IPS-20b (cell line): Measurements from ENCODE around the gene PDE6H.

Experiments used
- H3K27ac ChIP-seq: one replicate; pipeline ENCODE4 v1.5.1; 2013; ENCODE audit warnings: low read length
- H3K27me3 ChIP-seq: 2 replicates; pipeline ENCODE4 v1.6.1; 2013; ENCODE audit warnings: mild to moderate bottlenecking, low read length, inconsistent platforms; ENCODE audit not compliant: insufficient read depth
- H3K36me3 ChIP-seq: 2 replicates; pipeline ENCODE4 v1.6.1; 2013; ENCODE audit warnings: low read depth, mild to moderate bottlenecking, inconsistent platforms, low read length, moderate library complexity; ENCODE audit not compliant: insufficient read depth
- H3K4me1 ChIP-seq: 2 replicates; pipeline ENCODE4 v1.6.1; 2013; ENCODE audit warnings: mild to moderate bottlenecking, control low read depth, inconsistent platforms, low read length, moderate library complexity; ENCODE audit not compliant: insufficient read depth
- H3K4me3 ChIP-seq: 2 replicates; pipeline ENCODE4 v1.5.1; 2013; ENCODE audit warnings: mild to moderate bottlenecking, low read length, inconsistent platforms
- H3K9ac ChIP-seq: 2 replicates; pipeline ENCODE4 v1.6.1; 2013; ENCODE audit warnings: low read depth, mild to moderate bottlenecking, inconsistent platforms, low read length, moderate library complexity
- H3K9me3 ChIP-seq: 2 replicates; pipeline ENCODE4 v1.6.1; 2013; ENCODE audit warnings: mild to moderate bottlenecking, low read depth, low read length, inconsistent platforms; ENCODE audit not compliant: insufficient read depth

PDE6H gene

DNA sequence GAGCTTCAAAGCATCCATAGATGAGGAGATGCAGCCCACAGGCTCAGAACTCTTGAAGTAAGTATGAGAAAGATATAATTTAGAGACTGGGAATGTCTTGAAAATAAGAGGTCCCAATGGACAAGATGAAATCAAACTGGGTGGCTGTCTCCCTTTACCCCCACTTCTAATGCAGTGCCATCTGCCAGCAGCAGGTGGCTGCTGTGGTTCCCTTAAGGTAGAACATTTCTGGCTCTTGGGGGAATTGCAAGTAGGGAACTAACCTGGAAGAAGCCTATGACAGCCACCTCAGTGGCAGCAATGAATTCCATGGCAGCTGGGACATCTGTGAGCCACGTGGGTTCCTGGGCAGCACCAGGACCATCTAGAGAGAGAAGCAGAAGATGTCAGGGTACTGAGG, 35.2 kb upstream of the PDE6H start:
- Histone ChIP-seq H3K4me1 (no peaks in the 10 kb centered on the region), H3K27ac (no peak overlapping the region), H3K4me3 (no peak overlapping the region), H3K9me3 (no peaks in the 10 kb centered on the region), H3K27me3 (no peaks in the 10 kb centered on the region), H3K36me3 (no peaks in the 10 kb centered on the region), H3K9ac (no peak overlapping the region)

- no peak within 1 kb of the TSS for H3K27ac ChIP-seq
- H3K9me3 ChIP-seq: no peaks in the 10 kb centered on the region
- H3K4me3 ChIP-seq: no peak within 1 kb of the TSS
- no peaks in the 10 kb centered on the region for H3K27me3 ChIP-seq
- no peaks in the 10 kb centered on the region for H3K36me3 ChIP-seq
- no peaks in the 10 kb centered on the region for H3K4me1 ChIP-seq
- no peak within 1 kb of the TSS for H3K9ac ChIP-seq
Observed at GRCh38 chr12:14938301-14938700, 34.5 kb upstream of the PDE6H start, which contains the start of gene ERP27. ERP27 (minus strand) TSS chr12:14938537; CDS start chr12:14938508, 29 bp downstream.

DNA sequence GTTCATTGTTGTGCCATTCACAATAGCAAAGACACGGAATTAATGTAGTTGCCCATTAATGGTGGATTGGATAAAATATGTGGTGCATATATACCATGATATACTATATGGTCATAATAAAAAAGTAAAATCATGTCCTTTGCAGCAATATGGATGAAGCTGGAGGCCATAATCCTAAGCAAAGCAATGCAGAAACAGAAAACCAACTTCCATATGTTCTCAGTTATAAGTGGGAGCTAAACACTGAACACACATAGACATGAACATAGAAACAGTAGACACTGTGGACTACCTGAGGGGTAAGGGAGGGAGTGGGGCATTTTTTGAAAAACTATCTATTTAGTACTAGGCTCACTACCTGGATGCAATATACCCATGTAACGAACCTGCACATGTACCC, 31.5 kb upstream of the PDE6H start:
- no peak overlapping the region for H3K9ac ChIP-seq
- no peaks in the 10 kb centered on the region for H3K36me3 ChIP-seq
- H3K9me3 ChIP-seq: no peaks in the 10 kb centered on the region

GRCh38 chr12:14942196-14942931, 30.5 kb upstream of the PDE6H start:
- no peaks in the 10 kb centered on the region for H3K9me3 ChIP-seq
- no peak overlapping the region for H3K4me3 ChIP-seq
- no peaks in the 10 kb centered on the region for H3K27me3 ChIP-seq
- no peak overlapping the region for H3K27ac ChIP-seq
- no peak overlapping the region for H3K9ac ChIP-seq
- H3K36me3 ChIP-seq: no peaks in the 10 kb centered on the region
- no peaks in the 10 kb centered on the region for H3K4me1 ChIP-seq

More for the DNA sequence above, 31.5 kb upstream of the PDE6H start:
- H3K4me1 ChIP-seq: no peaks in the 10 kb centered on the region
- H3K27ac ChIP-seq: no peak overlapping the region
- no peak overlapping the region for H3K4me3 ChIP-seq
- no peaks in the 10 kb centered on the region for H3K27me3 ChIP-seq

DNA sequence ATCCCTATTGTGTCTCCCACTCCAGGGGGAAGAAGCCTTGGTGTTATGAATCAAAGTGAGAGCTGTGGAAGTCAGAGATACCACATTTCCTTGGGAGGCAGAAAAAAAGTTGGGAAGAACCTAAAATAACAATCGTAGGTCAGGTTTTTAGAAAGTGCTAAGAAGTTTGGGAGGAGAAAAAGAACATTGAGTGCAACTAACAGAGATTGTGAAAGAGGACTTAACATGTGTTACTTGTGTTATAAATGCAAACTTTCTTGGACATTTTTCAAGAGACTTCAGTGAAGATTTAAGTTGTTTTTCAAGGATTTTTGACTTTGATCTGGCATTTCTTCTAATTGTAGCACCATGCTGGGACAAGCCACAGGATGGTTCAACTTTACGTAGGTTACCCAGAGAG, 26.7 kb upstream of the PDE6H start:
- peaks cover 8% of the 10 kb centered on the region for H3K4me1 ChIP-seq
- H3K27me3 ChIP-seq: no peaks in the 10 kb centered on the region
- no peak overlapping the region for H3K9ac ChIP-seq
- no peaks in the 10 kb centered on the region for H3K36me3 ChIP-seq
- H3K27ac ChIP-seq: no peak overlapping the region
- no peak overlapping the region for H3K4me3 ChIP-seq
- no peaks in the 10 kb centered on the region for H3K9me3 ChIP-seq

DNA sequence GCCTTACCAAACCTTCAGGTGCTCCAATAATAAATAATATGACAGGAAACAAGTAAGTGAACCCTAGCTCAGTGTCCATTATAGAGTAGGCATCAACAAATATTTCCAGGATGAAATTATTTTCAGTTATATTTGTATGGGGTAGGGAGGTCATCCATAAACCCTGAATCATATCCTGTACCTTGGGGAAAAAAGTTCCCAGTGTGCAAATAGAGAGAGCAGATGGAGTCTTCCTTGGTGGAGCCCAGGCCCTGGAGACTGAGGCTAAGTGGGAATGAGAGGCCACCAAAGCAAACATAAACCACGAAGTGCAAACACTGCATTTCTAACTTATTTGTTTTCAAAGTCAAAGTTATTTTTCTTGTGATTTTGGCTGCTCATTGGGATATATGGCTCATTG, 26.0 kb upstream of the PDE6H start:
- H3K27me3 ChIP-seq: no peaks in the 10 kb centered on the region
- no peak overlapping the region for H3K4me3 ChIP-seq
- H3K9ac ChIP-seq: no peak overlapping the region
- no peak overlapping the region for H3K27ac ChIP-seq
- no peaks in the 10 kb centered on the region for H3K36me3 ChIP-seq
- H3K9me3 ChIP-seq: no peaks in the 10 kb centered on the region
- peaks cover 8% of the 10 kb centered on the region for H3K4me1 ChIP-seq

DNA sequence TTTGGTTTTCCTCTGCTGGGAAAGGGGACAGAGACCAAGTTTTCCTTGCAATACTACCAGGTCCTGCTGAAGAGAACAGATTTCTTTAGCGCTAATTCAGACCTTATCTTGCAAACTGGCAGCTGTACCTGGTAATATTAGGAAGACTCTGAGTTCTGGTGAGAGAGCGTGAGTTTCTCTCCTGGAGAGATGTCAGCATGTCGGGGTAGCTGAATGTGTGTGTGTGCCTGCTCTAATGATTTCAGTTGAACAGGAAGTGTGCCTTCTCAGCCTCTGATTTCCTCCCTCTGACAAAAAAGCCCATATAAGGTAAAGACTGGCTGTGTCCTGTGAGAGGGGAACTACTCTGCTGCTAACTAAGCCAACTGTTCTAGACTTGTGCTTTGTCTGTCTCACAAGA, 24.2 kb upstream of the PDE6H start:
- H3K4me1 ChIP-seq: peaks cover 8% of the 10 kb centered on the region
- H3K27me3 ChIP-seq: no peaks in the 10 kb centered on the region
- no peak overlapping the region for H3K4me3 ChIP-seq
- H3K9ac ChIP-seq: peak overlapping the region; percentile 56; the same call in 1 of the 2 replicates
- peak overlapping the region; percentile 63 for H3K27ac ChIP-seq
- H3K9me3 ChIP-seq: no peaks in the 10 kb centered on the region
- no peaks in the 10 kb centered on the region for H3K36me3 ChIP-seq

DNA sequence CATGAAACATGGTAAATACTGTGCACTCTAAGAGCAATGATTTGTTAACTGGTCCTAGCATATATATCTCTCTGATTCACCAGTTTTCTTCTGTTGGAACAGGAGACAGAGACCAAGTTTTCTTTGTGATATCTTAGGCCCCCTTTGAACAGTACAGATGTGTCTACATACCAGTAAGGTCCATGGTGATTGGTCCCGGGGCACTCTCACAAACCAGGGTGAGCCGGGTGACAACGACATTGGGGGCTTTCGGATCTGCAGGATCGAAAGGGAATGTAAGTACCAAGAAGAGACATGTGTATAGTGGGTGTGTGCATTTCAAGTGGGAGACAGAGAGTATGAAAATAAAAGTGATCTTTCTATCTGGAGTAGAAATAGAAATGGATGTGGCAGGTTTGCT, 23.2 kb upstream of the PDE6H start:
- Histone ChIP-seq H3K36me3 (no peaks in the 10 kb centered on the region), H3K27me3 (no peaks in the 10 kb centered on the region), H3K4me3 (no peak overlapping the region), H3K9ac (peak overlapping the region; percentile 56; the same call in 1 of the 2 replicates), H3K4me1 (peaks cover 8% of the 10 kb centered on the region), H3K9me3 (no peaks in the 10 kb centered on the region), H3K27ac (no peak overlapping the region)

- no peak overlapping the region for H3K27ac ChIP-seq
- no peak overlapping the region for H3K9ac ChIP-seq
- H3K4me1 ChIP-seq: peaks cover 8% of the 10 kb centered on the region
Observed at GRCh38 chr12:14950421-14950820, 22.4 kb upstream of the PDE6H start.

DNA sequence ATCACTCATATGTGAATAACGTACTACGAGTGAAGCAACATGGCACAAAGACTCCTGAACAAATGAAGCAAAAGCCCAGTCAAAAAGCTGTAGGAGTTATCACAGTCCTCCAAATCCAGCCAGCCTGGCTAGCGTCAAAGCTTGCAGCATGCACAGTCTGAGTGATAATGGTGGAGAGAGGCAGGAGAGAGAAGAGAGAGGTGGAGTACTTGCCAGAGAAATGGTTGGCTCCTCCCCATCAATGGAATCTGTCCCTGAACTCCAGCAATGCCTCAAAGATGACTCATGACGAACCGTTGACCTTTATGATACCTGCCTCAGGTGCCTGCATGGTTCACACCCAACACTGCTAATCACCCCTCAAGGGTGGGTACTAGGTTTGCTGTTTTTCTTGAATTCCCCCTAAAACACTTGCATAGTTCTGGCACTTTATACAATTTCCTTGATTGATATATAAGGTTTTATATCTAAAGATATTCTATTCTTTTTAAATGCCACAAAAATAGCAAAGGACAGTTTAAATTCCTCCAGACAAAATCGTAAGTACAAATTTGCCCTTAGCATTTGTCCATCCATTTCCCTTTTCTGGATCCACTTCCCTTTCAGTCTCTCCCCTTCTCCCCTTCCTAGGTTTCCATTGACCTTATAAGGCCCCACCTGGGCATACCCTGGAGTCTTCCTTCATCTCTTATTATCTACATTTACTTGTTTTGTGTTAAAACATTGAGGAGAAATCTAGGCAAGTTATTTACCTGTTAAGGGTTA, 21.7 kb upstream of the PDE6H start:
- Histone ChIP-seq H3K36me3 (no peaks in the 10 kb centered on the region), H3K9ac (no peak overlapping the region), H3K27ac (no peak overlapping the region)

More at GRCh38 chr12:14950421-14950820, 22.4 kb upstream of the PDE6H start:
- Histone ChIP-seq H3K4me3 (no peak overlapping the region), H3K9me3 (no peaks in the 10 kb centered on the region), H3K36me3 (no peaks in the 10 kb centered on the region), H3K27me3 (no peaks in the 10 kb centered on the region)

GRCh38 chr12:14951851-14952250, 21.0 kb upstream of the PDE6H start:
- Histone ChIP-seq H3K36me3 (no peaks in the 10 kb centered on the region), H3K9me3 (no peaks in the 10 kb centered on the region), H3K27me3 (no peaks in the 10 kb centered on the region), H3K4me1 (peaks cover 8% of the 10 kb centered on the region), H3K27ac (no peak overlapping the region), H3K9ac (no peak overlapping the region), H3K4me3 (no peak overlapping the region)

More for the DNA sequence above, 21.7 kb upstream of the PDE6H start:
- H3K27me3 ChIP-seq: no peaks in the 10 kb centered on the region
- H3K9me3 ChIP-seq: no peaks in the 10 kb centered on the region
- H3K4me3 ChIP-seq: no peak overlapping the region
- H3K4me1 ChIP-seq: peaks cover 8% of the 10 kb centered on the region
